Effector memory CD8-positive, alpha-beta T cell (primary cell): ENCODE data around the gene PID1.

Source experiments
- ATAC-seq: fragments of 150-1000 bp; cut with Tn5 transposase; replicated peaks from 2 replicates; pipeline ENCODE4 v1.10.0; 2021; ENCODE audit warnings: mild to moderate bottlenecking, moderate library complexity
- DNase-seq, 3 experiments: peaks; one replicate each; pipeline ENCODE4 v3.0.0; 2021
- H3K27ac Mint-ChIP-seq, 2 donors: one replicate each; pipeline ENCODE4 v1.8.0; 2022; ENCODE audit warnings: mild to moderate bottlenecking in 2 of 2, mixed read lengths in 2 of 2, moderate library complexity in 2 of 2
- H3K27me3 Mint-ChIP-seq, 2 donors: one replicate each; pipeline ENCODE4 v1.8.0; 2022; ENCODE audit warnings: mixed read lengths in 2 of 2
- H3K36me3 Mint-ChIP-seq: one replicate; pipeline ENCODE4 v1.8.0; 2022; ENCODE audit warnings: mild to moderate bottlenecking, moderate library complexity, mixed read lengths; ENCODE audit not compliant: insufficient read depth
- H3K4me1 Mint-ChIP-seq, 2 donors: one replicate each; pipeline ENCODE4 v1.8.0; 2022; ENCODE audit warnings: low read depth in 2 of 2, mixed read lengths in 2 of 2
- H3K4me3 Mint-ChIP-seq, 2 donors: one replicate each; pipeline ENCODE4 v1.8.0; 2022; ENCODE audit warnings: mild to moderate bottlenecking in 2 of 2, mixed read lengths in 2 of 2, moderate library complexity in 2 of 2
- H3K9me3 Mint-ChIP-seq, 2 donors: one replicate each; pipeline ENCODE4 v1.8.0; 2022; ENCODE audit warnings: mixed read lengths in 2 of 2

The PID1 gene

DNA sequence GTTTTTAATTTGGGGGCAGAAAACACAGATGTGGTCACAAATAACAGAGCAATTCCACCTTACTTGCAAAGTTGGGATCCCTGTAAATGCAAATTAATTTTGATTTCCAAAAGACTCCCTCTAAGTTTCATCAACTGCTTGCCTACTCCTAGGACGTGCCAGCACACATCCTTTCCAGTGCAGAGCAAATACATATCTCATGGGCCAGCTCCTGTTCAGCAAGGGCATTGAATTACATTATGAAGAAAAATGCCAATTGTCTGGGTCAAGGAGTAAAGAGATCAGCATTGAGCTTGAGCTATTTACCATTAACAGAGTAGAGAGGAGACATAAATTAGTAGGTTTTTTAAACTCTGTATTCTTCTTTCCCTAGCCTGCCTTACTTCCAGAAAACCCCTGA is 18.8 kb downstream of the PID1 start:
- H3K9me3 Mint-ChIP-seq: peaks cover 2 to 7% of the 10 kb centered on the region in 2 donors
- H3K27ac Mint-ChIP-seq: no peak overlapping the region
- DNase-seq: no peak
- no peak for ATAC-seq
- H3K27me3 Mint-ChIP-seq: no peaks in the 10 kb centered on the region
- no peak overlapping the region for H3K4me3 Mint-ChIP-seq
- H3K36me3 Mint-ChIP-seq: no peaks in the 10 kb centered on the region
- H3K4me1 Mint-ChIP-seq: no peaks in the 10 kb centered on the region

DNA sequence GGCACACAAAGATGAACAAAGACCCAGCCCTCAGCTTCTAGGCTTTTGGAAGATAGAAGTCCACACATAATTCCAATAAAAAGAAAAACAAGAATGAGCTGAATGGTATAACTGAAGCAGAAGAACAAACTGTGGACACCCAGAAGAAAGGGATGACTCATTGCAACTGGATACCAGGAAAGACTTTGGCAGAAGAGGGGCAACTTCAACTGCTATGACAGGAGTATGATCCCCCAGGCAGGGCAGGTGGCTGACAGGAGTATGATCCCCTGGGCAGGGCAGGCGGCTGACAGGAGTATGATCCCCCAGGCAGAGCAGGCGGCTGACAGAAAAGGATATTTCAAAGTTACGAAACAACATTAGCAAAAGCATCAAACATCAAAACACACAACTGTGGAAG is 21.6 kb downstream of the PID1 start:
- H3K27ac Mint-ChIP-seq: no peak overlapping the region
- H3K4me3 Mint-ChIP-seq: no peak overlapping the region
- DNase-seq: no peak
- no peaks in the 10 kb centered on the region for H3K4me1 Mint-ChIP-seq
- peaks cover 2 to 13% of the 10 kb centered on the region in 2 donors for H3K9me3 Mint-ChIP-seq
- H3K36me3 Mint-ChIP-seq: no peaks in the 10 kb centered on the region
- no peaks in the 10 kb centered on the region for H3K27me3 Mint-ChIP-seq
- ATAC-seq: no peak

DNA sequence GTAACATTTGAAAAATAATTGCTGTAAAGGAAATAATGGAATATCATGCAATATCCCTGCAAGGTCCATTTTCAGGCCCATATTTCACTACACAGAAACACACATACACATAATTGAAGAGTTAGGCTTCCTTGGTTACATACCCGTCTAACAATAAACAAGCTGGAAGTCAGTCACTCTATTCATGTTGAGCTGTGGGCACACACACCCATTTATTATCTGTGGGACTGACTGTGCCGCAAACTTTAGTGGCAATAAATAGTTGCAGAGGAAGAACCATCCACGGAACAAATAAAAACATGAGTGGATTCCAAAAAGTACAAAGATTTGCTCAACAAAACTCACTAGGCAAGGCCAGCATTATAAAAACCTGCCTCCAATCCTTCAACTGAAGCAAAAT is 24.8 kb downstream of the PID1 start:
- DNase-seq: no peak
- Mint-ChIP-seq H3K27ac (no peak overlapping the region), H3K9me3 (peaks cover 9 to 19% of the 10 kb centered on the region in 2 donors), H3K4me1 (no peaks in the 10 kb centered on the region), H3K27me3 (no peaks in the 10 kb centered on the region), H3K36me3 (no peaks in the 10 kb centered on the region), H3K4me3 (no peak overlapping the region)
- no peak for ATAC-seq

DNA sequence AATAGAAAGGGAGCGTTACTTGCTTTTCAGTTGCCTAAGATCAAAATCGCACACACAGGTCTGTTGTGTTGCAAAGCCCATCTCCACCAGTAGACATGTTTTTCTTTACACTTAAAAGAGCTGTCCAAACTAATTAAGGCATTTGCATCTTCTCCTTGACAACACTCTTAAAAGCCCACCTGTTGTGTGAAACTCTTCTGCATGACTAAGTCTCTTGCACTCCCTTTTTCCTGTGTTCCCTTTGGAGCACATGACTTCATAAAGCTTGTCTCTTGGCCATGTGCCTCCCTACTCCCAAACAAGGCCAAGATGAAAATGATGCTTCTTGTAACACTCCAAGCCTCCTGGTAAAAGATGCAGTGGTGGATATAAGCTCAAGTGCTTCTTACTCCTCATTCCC is 26.1 kb downstream of the PID1 start:
- no peaks in the 10 kb centered on the region for H3K36me3 Mint-ChIP-seq
- DNase-seq: no peak
- H3K27ac Mint-ChIP-seq: no peak overlapping the region
- H3K4me3 Mint-ChIP-seq: no peak overlapping the region
- ATAC-seq: no peak
- peaks cover 9 to 25% of the 10 kb centered on the region in 2 donors for H3K9me3 Mint-ChIP-seq
- no peaks in the 10 kb centered on the region for H3K4me1 Mint-ChIP-seq
- no peaks in the 10 kb centered on the region for H3K27me3 Mint-ChIP-seq

DNA sequence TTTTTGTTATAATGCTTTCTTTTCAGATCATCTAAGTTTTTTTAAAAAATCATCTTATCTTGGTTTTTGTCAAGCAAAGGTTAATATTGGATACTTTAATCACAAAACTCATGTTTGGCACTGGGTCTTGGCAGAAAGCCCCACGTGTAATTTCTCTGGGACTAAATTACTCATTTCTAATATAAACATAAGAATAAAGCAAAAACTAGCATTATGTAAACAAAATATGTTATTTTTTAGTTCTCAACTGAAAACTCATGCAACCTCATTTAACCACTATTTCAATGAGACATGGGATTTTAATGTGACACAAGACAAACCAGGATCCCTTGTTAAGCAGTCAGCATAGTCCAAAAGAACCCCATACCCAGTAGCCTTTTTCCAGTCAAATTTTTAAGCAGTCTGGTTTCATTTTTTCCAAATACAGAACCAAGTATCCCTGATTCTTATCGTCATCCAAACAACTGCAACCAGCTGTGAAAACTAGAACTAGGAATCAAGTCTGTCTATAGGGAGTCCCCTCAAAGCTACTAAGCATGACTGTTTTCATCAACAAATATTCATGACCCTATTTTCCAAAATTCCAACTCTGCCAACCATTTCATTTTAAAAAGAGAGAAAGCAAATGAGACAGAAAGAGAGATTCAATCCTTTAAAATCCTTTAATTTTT is 27.1 kb downstream of the PID1 start:
- no peaks in the 10 kb centered on the region for H3K36me3 Mint-ChIP-seq
- H3K27ac Mint-ChIP-seq: no peak overlapping the region
- no peak for DNase-seq
- no peaks in the 10 kb centered on the region for H3K27me3 Mint-ChIP-seq
- H3K4me1 Mint-ChIP-seq: no peaks in the 10 kb centered on the region
- peaks cover 9 to 25% of the 10 kb centered on the region in 2 donors for H3K9me3 Mint-ChIP-seq
- H3K4me3 Mint-ChIP-seq: no peak overlapping the region
- ATAC-seq: no peak

DNA sequence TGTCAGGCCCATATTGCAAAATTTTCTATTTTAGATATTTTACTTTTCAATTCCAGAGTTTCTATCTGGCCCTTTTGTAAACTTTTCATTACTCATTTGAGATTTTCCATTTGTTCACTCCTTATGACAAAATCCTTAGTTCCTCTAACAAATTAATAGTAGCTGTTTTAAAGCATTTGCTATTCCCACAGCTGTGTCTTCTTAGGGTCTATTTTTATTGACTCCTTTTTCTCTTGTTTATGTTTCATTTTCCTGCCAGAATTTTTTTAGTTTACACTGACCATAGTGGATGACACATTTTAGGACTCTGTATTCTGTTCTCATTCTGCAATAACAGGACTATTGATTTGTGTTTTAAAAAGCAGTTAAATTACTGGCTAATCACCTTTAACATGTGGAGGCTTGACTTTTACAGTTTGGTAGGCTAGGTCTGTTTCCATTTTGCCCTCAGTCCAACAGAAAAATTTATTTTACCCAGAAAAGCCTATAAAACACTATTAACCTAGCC is 30.0 kb downstream of the PID1 start:
- Mint-ChIP-seq H3K27ac (no peak overlapping the region), H3K9me3 (peaks cover 9 to 25% of the 10 kb centered on the region in 2 donors), H3K36me3 (no peaks in the 10 kb centered on the region), H3K4me3 (no peak overlapping the region), H3K27me3 (no peaks in the 10 kb centered on the region), H3K4me1 (no peaks in the 10 kb centered on the region)
- DNase-seq: no peak
- no peak for ATAC-seq

DNA sequence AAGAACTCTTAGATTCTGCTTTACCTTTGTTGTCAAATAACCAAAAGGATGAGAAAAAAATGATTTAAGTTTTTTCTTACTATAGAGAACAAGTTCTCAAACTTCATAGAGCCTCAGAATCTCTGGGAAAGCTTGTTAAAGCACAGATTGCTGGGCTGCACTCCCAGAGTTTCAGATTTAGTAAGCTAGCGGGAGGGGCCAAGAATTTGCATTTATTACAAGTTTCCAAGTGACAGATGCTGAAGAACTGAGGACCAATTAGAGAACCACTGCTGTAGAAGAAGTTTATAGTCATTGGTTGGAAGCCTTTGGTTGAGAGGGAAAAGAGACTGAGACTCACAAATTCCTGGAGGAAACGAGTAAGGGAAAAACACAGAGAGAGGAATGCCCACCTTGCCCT is 32.1 kb downstream of the PID1 start:
- H3K27ac Mint-ChIP-seq: no peak overlapping the region
- no peak for ATAC-seq
- H3K36me3 Mint-ChIP-seq: no peaks in the 10 kb centered on the region
- H3K27me3 Mint-ChIP-seq: no peaks in the 10 kb centered on the region
- DNase-seq: no peak
- no peak overlapping the region for H3K4me3 Mint-ChIP-seq
- peaks cover 14 to 17% of the 10 kb centered on the region in 2 donors for H3K9me3 Mint-ChIP-seq
- no peaks in the 10 kb centered on the region for H3K4me1 Mint-ChIP-seq

DNA sequence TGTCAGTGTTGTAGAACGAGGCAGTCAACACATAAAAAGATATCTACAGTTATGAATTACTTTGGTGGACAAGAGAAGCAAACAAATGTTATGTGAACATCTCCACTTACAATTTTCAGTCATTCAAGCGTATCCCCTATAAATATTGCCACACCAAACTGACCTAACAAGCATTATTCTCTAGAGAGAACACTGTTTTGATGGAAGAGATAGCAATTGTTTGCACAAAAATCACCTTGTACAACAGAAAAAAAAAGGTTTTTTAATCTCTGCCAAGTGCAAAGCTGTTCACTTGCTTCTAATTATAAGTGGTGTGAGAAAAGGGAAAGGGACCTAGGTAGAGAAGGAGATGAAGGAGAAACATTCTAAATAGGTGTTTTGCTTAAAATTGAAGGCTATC is 33.8 kb downstream of the PID1 start:
- no peak for ATAC-seq

DNA sequence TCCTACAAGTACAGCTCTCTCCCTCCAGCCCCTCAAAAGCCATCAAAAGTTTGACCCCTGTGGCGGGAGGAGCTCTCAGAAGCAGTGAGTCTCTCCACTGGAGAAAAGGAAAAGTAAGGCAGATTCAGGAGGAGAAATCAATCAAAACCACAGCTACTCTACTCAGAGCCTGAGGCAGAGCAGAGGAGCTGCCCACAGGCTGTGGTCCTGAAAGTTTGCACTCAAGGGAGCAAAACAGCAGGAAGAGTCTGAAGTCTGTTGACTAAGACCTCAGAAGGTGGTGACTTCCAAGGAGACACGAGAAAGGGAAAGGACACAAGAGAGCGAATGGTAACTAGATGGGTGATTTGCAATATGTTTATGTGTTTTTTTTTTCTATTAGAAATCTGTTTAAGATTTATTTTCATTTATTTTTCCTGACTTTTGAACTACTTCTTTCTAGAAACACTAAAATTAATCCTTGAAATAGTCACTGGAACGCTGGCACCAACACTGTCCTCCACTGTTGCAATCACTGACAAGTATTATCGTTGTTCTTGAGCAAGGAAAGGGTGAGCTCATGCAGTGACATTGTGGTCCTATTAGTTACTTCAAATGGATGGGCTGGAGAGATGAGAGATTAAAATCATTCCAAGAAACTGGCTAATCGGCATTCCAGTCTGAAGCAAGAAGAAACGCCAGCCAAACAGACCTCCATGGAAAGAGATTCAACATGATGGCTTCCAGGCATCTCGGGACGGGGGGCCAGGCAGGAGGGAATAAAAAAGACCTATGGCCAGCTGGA is 35.8 kb downstream of the PID1 start:
- DNase-seq (no peak), ATAC-seq (no peak)
- Mint-ChIP-seq H3K4me3 (no peak overlapping the region), H3K36me3 (no peaks in the 10 kb centered on the region), H3K4me1 (no peaks in the 10 kb centered on the region), H3K27ac (no peak overlapping the region), H3K27me3 (no peaks in the 10 kb centered on the region), H3K9me3 (peaks cover 2 to 5% of the 10 kb centered on the region in 2 donors)

More for the DNA sequence above, 33.8 kb downstream of the PID1 start:
- no peak for DNase-seq
- Mint-ChIP-seq H3K4me1 (no peaks in the 10 kb centered on the region), H3K27me3 (no peaks in the 10 kb centered on the region), H3K36me3 (no peaks in the 10 kb centered on the region), H3K27ac (no peak overlapping the region), H3K4me3 (no peak overlapping the region), H3K9me3 (peaks cover 7 to 9% of the 10 kb centered on the region in 2 donors)

DNA sequence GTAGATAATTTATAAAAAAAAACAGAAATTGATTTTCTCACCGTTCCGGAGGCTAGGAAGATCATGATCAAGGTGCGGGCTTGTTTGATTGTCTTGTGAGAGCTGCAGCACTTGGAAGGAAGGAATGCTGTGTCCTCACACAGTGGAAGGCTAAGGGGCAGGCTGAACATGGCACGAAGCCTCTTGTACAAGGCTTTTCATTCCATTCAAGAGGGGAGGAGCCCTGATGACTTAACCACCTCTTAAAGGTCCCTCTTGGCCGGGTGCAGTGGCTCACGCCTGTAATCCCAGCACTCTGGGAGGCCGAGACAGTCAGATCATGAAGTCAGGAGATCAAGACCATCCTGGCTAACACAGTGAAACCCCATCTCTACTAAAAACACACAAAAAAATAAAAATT is 39.2 kb downstream of the PID1 start:
- ATAC-seq: no peak
- peaks cover 0 to 5% of the 10 kb centered on the region in 2 donors for H3K9me3 Mint-ChIP-seq
- H3K27me3 Mint-ChIP-seq: no peaks in the 10 kb centered on the region
- H3K4me3 Mint-ChIP-seq: no peak overlapping the region
- no peaks in the 10 kb centered on the region for H3K4me1 Mint-ChIP-seq
- no peaks in the 10 kb centered on the region for H3K36me3 Mint-ChIP-seq
- no peak for DNase-seq
- H3K27ac Mint-ChIP-seq: no peak overlapping the region

DNA sequence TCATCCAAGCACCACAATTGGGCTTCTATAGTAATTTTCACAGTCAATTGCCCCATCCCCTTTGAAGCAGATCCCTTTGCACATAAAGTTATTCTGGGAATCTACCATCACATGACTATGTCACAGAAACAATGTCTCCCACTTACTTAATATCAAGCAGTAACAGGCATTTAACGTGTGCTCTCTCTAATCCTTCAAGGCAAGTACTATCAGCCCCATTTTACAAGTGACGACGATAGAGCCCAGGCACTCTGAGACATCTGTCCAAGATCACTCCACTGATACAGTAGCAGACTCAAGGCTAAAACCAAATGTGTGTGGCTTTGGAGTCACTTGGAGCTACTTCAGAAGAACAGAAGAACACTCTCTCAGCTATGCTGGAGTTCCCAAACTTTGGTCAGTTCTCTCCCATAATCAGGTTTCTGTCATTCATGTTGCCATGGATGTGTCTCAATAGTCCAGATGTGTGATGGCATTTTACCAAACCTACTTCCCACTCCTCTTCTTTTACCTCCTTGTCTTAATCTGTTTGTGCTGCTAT is 39.7 kb downstream of the PID1 start:
- Mint-ChIP-seq H3K4me3 (no peak overlapping the region), H3K9me3 (peaks cover 0 to 5% of the 10 kb centered on the region in 2 donors), H3K4me1 (no peaks in the 10 kb centered on the region), H3K36me3 (no peaks in the 10 kb centered on the region), H3K27ac (no peak overlapping the region), H3K27me3 (no peaks in the 10 kb centered on the region)
- ATAC-seq (no peak), DNase-seq (no peak)

DNA sequence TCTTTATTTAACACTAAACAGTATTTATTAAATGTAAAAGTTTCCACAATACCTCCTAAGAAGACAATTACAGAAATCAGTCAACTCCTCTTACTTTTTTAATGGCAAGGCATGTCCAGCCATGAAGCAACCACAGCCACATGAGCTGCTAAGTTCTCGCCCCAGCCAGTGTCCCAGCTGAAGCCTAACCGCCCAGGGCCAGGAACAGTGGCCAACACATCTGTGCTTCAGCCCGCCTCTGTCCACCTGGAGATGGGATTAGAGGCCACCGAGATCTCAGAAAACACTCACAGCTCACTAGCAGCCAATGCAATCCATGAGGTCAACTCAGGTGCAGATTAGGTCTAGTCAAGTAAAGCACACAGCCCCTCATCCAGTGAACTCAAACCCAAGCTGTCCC is 40.2 kb downstream of the PID1 start:
- Mint-ChIP-seq H3K27ac (no peak overlapping the region), H3K27me3 (no peaks in the 10 kb centered on the region), H3K4me3 (no peak overlapping the region), H3K4me1 (no peaks in the 10 kb centered on the region), H3K36me3 (no peaks in the 10 kb centered on the region), H3K9me3 (peaks cover 0 to 5% of the 10 kb centered on the region in 2 donors)
- ATAC-seq (no peak), DNase-seq (no peak)

DNA sequence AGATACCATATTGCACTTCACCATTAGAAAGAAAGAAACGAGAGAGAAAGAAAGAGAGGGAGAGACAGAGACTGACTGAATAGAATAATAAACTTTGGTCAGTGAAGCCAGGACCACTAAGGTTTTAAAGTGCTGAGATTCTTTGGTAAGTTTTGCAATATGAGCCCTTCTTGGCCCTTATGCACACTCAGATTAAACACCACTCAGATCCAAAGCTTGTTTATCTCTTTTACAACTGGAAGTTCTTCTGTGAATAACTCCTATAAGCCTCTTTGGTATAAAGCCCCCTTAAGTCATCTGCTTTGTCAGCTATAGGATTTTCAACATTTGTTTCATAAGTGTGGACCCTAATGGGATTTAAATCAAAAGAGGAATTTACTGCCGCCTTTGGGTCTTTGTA is 40.8 kb downstream of the PID1 start:
- no peak for DNase-seq
- no peak for ATAC-seq
- H3K27me3 Mint-ChIP-seq: no peaks in the 10 kb centered on the region

DNA sequence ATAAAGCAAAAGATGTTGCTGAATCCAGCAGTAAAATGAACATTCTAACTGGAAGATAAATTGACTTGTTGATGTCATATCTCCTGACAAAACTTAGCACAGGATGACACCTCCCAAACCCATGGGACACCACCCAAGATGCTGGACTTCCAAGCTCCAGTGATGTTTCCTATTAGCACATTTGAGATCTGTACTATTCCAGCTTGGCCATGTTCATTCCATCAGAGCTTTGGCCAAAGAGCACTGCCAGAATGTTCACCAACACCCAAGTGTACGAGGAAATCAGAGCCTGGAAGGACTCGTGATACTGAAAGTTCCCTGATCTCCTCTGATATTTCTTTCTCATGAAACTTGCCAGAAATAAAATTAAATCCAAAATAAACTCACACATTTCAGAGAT is 44.7 kb downstream of the PID1 start:
- peaks cover 4 to 5% of the 10 kb centered on the region in 2 donors for H3K9me3 Mint-ChIP-seq
- H3K36me3 Mint-ChIP-seq: no peaks in the 10 kb centered on the region

More for the DNA sequence above, 40.8 kb downstream of the PID1 start:
- Mint-ChIP-seq H3K9me3 (peaks cover 0 to 5% of the 10 kb centered on the region in 2 donors), H3K27ac (no peak overlapping the region), H3K36me3 (no peaks in the 10 kb centered on the region), H3K4me3 (no peak overlapping the region), H3K4me1 (no peaks in the 10 kb centered on the region)

More for the DNA sequence above, 44.7 kb downstream of the PID1 start:
- Mint-ChIP-seq H3K4me3 (no peak overlapping the region), H3K27ac (no peak overlapping the region), H3K4me1 (no peaks in the 10 kb centered on the region), H3K27me3 (no peaks in the 10 kb centered on the region)
- no peak for ATAC-seq
- no peak for DNase-seq
